ENCODE results near the gene ANXA3. TPM values are rescaled to one million over a fixed set of nuclear protein-coding genes. Genes with fewer than 3 reads are reported as not detected.

The ANXA3 gene
- polyA plus RNA-seq, 1 donor from 2014 or later, result 0.27 TPM

DNA sequence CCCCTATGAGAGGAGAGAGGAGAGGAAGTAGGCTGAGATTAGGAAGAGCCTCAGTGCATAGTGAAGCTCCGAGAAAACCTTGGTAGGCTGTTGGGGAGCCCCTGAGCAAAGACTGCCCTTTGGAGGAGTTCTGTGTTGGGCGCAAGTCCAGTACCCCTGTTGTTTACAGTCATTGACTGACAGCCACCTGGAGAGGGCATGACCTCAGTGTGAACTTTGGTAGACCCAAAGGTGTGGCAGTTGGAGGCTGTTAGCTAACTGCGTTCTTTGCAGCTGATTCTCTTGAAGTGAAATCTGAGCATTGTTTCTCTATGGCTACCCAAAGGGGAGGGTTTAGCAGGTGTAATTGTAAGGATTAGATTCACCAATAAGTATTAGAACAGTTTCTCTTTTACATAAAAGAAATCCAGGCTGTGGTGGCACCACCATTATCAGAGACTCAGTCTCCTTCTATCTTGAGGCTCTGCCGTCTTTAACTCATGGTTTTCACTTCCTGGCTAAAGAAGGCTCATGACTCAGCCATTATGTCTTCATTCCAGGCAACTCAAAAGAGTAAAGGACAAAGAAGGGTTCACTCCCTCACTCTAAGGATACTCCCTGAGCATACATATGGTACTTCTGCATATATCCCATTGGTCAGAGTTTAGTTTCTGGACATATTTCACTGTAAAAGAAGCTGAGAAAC is 33.4 kb downstream of the ANXA3 start:
- TF ChIP-seq POLR2AphosphoS5 (IDR thresholded peaks at IDR 0.05) (no peak), SMC3 (conservative IDR thresholded peaks at IDR 0.05; ENCODE audit: poor library complexity) (no peak), TAF1 (IDR thresholded peaks at IDR 0.05; ENCODE audit: low read depth) (no peak), EP300 (conservative IDR thresholded peaks at IDR 0.05; ENCODE audit: poor library complexity, severe bottlenecking) (no peak), EZH2 (IDR thresholded peaks at IDR 0.05; ENCODE audit: borderline replicate concordance, insufficient read depth, low read length, poor library complexity, severe bottlenecking) (no peak), RAD21 (conservative IDR thresholded peaks at IDR 0.05) (no peak), MXI1 (conservative IDR thresholded peaks at IDR 0.05; ENCODE audit: poor library complexity, severe bottlenecking) (no peak), CTCF (IDR thresholded peaks at IDR 0.05; ENCODE audit: poor library complexity, severe bottlenecking) (no peak)
- TF ChIP-seq, protein P1, sequence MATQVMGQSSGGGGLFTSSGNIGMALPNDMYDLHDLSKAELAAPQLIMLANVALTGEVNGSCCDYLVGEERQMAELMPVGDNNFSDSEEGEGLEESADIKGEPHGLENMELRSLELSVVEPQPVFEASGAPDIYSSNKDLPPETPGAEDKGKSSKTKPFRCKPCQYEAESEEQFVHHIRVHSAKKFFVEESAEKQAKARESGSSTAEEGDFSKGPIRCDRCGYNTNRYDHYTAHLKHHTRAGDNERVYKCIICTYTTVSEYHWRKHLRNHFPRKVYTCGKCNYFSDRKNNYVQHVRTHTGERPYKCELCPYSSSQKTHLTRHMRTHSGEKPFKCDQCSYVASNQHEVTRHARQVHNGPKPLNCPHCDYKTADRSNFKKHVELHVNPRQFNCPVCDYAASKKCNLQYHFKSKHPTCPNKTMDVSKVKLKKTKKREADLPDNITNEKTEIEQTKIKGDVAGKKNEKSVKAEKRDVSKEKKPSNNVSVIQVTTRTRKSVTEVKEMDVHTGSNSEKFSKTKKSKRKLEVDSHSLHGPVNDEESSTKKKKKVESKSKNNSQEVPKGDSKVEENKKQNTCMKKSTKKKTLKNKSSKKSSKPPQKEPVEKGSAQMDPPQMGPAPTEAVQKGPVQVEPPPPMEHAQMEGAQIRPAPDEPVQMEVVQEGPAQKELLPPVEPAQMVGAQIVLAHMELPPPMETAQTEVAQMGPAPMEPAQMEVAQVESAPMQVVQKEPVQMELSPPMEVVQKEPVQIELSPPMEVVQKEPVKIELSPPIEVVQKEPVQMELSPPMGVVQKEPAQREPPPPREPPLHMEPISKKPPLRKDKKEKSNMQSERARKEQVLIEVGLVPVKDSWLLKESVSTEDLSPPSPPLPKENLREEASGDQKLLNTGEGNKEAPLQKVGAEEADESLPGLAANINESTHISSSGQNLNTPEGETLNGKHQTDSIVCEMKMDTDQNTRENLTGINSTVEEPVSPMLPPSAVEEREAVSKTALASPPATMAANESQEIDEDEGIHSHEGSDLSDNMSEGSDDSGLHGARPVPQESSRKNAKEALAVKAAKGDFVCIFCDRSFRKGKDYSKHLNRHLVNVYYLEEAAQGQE (IDR thresholded peaks at IDR 0.05; ENCODE audit: borderline replicate concordance), result no peak
- no peaks in the 10 kb centered on the region for H3K9me2 ChIP-seq (ENCODE audit: insufficient read depth, low read length)
- H3F3A ChIP-seq (ENCODE audit: insufficient read depth, low read length, poor library complexity, severe bottlenecking), result peaks cover 2% of the 10 kb centered on the region
- no peak overlapping the region for H2AFZ ChIP-seq (ENCODE audit: low read depth, low read length)
- H3K27me3 ChIP-seq (ENCODE audit: insufficient read depth, low read depth, low read length), result no peaks in the 10 kb centered on the region
- H3K4me2 ChIP-seq (ENCODE audit: low read length), result no peak overlapping the region
- no peaks in the 10 kb centered on the region for H3K9me3 ChIP-seq (ENCODE audit: low read length)
- H3K36me3 ChIP-seq (ENCODE audit: insufficient read depth, low read length), result no peaks in the 10 kb centered on the region
- no peak overlapping the region for H3K27ac ChIP-seq (ENCODE audit: low read length)
- H3K79me2 ChIP-seq (replicated peaks; ENCODE audit: insufficient read depth, low read length), result no peaks in the 10 kb centered on the region
- no peak overlapping the region for H3K9ac ChIP-seq (ENCODE audit: low read length)
- H3K4me3 ChIP-seq (ENCODE audit: low read length), result no peak overlapping the region
- H4K20me1 ChIP-seq (ENCODE audit: insufficient read depth), result no peaks in the 10 kb centered on the region

DNA sequence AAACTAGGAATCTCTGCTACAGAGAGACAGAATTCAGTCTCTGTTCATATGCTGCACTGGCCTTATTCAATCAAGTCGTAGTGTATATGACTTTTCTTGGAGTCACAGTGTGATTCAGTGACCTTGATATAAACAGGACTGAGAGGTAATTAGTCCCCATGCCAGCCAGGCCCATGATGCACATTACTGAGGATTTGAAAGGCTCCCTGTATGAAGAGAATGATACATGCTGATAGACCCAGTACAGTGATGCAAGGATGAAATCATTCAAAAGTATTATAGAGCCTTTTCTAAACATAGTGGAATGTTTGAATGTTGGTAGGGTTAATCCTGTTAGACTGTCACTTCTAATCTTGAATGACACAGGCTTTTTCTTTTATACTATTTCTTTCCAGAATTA is 34.1 kb downstream of the ANXA3 start:
- no peaks in the 10 kb centered on the region for H4K20me1 ChIP-seq (ENCODE audit: insufficient read depth)
- no peaks in the 10 kb centered on the region for H3K9me3 ChIP-seq (ENCODE audit: low read length)
- TF ChIP-seq RAD21 (conservative IDR thresholded peaks at IDR 0.05) (no peak), SMC3 (conservative IDR thresholded peaks at IDR 0.05; ENCODE audit: poor library complexity) (no peak), EP300 (conservative IDR thresholded peaks at IDR 0.05; ENCODE audit: poor library complexity, severe bottlenecking) (no peak)
- H2AFZ ChIP-seq (ENCODE audit: low read depth, low read length), result no peak overlapping the region
- H3F3A ChIP-seq (ENCODE audit: insufficient read depth, low read length, poor library complexity, severe bottlenecking), result peaks cover 2% of the 10 kb centered on the region
- H3K4me2 ChIP-seq (ENCODE audit: low read length), result no peak overlapping the region
- no peaks in the 10 kb centered on the region for H3K36me3 ChIP-seq (ENCODE audit: insufficient read depth, low read length)
- H3K27me3 ChIP-seq (ENCODE audit: insufficient read depth, low read depth, low read length), result no peaks in the 10 kb centered on the region
- no peaks in the 10 kb centered on the region for H3K9me2 ChIP-seq (ENCODE audit: insufficient read depth, low read length)
- H3K4me3 ChIP-seq (ENCODE audit: low read length), result no peak overlapping the region
- H3K9ac ChIP-seq (ENCODE audit: low read length), result no peak overlapping the region
- H3K27ac ChIP-seq (ENCODE audit: low read length), result no peak overlapping the region
- no peaks in the 10 kb centered on the region for H3K79me2 ChIP-seq (replicated peaks; ENCODE audit: insufficient read depth, low read length)

Measured in neural cell (in vitro differentiated cells).